Endothelial cell of umbilical vein (primary cell): ENCODE measurements around the gene OR8B4. TPM values are rescaled to one million over a fixed set of nuclear protein-coding genes. Genes with fewer than 3 reads are reported as not detected.

Experiments
- BruUV-seq: library from RNA; stranded (reverse); fragments of 400-500 nt; replicated peaks from 2 replicates; lab custom pipeline; 2021; lab: Mats Ljungman, UMichigan
- CTCF ChIA-PET: fragments of 300-600, 350-600 bp; sonication (Branson Sonifier 250); formaldehyde crosslinking; loops from one replicate; lab custom pipeline; 2021; ENCODE audit warnings: antibody characterized with exemption, inconsistent platforms; lab: Charles Lee
- POLR2A ChIA-PET: fragments of 300-600, 350-600 bp; sonication (Branson Sonifier 250); formaldehyde crosslinking; loops from one replicate; lab custom pipeline; 2021; ENCODE audit warnings: antibody characterized with exemption, inconsistent platforms; lab: Charles Lee
- DNase-seq: peaks from one replicate; pipeline ENCODE4 v3.0.0-alpha.2; 2011; ENCODE audit warnings: low read depth, low spot score
- FAIRE-seq: peaks from 2 replicates; lab custom pipeline; 2011; peaks lifted over from hg19 to GRCh38; lab: Jason Lieb, UNC
- H2AFZ ChIP-seq: 2 replicates; pipeline ENCODE4 v1.6.0; 2012; ENCODE audit warnings: low read depth, low read length, control low read depth, inconsistent platforms
- H3K27ac ChIP-seq: 2 replicates; pipeline ENCODE4 v1.5.1; 2011; ENCODE audit warnings: low read depth, mild to moderate bottlenecking, control low read depth, low read length, moderate library complexity; ENCODE audit not compliant: insufficient read depth
- H3K27me3 ChIP-seq, 2 experiments: 2 replicates each; pipeline versions ENCODE4 v1.6.0 to v1.6.1; 2011; ENCODE audit warnings: low read length in 2 of 2, mixed read lengths in 1 of 2; ENCODE audit not compliant: control insufficient read depth in 2 of 2, insufficient read depth in 2 of 2
- H3K36me3 ChIP-seq, 2 experiments: 2 replicates in 1 of 2; 3 replicates in 1 of 2; pipeline ENCODE4 v1.5.1; 2011; ENCODE audit warnings: low read length in 2 of 2, mild to moderate bottlenecking in 1 of 2, moderate library complexity in 1 of 2; ENCODE audit not compliant: control insufficient read depth in 2 of 2, insufficient read depth in 2 of 2; ENCODE audit errors: extremely low read depth in 1 of 2
- H3K4me1 ChIP-seq: 3 replicates; pipeline ENCODE4 v1.5.1; 2011; ENCODE audit warnings: mild to moderate bottlenecking, low read length; ENCODE audit not compliant: control insufficient read depth, insufficient read depth; ENCODE audit errors: extremely low read depth
- H3K4me2 ChIP-seq: 2 replicates; pipeline ENCODE4 v1.6.1; 2011; ENCODE audit warnings: low read length, control low read depth, mixed read lengths; ENCODE audit not compliant: insufficient read depth
- H3K4me3 ChIP-seq, 3 experiments: fragments of 200-600 bp in 1 of 3; sonication (generic), shearing (Covaris generic) in 1 of 3; replicated peaks in 1 of 3; 2 replicates each; pipeline ENCODE4 v1.5.1; 2011 to 2016; ENCODE audit warnings: control low read depth in 3 of 3, low read length in 3 of 3, mild to moderate bottlenecking in 2 of 3, inconsistent platforms in 1 of 3, low read depth in 1 of 3, moderate library complexity in 1 of 3; ENCODE audit not compliant: insufficient read depth in 1 of 3
- H3K79me2 ChIP-seq: 2 replicates; pipeline ENCODE4 v1.6.0; 2012; ENCODE audit warnings: low read length, inconsistent platforms; ENCODE audit not compliant: control insufficient read depth, insufficient read depth
- H3K9ac ChIP-seq: replicated peaks from 2 replicates; pipeline ENCODE3; 2011; ENCODE audit warnings: low read length, control low read depth; ENCODE audit not compliant: insufficient read depth; ENCODE audit errors: extremely low read depth
- H3K9me1 ChIP-seq: replicated peaks from 3 replicates; pipeline ENCODE4 v1.6.0; 2011; ENCODE audit warnings: mild to moderate bottlenecking, low read length; ENCODE audit not compliant: control insufficient read depth, insufficient read depth; ENCODE audit errors: extremely low read depth
- H3K9me3 ChIP-seq: replicated peaks from 2 replicates; pipeline ENCODE4 v1.5.1; 2012; ENCODE audit warnings: low read length, inconsistent platforms; ENCODE audit not compliant: control insufficient read depth, insufficient read depth
- H4K20me1 ChIP-seq: replicated peaks from 2 replicates; pipeline ENCODE3; 2011; ENCODE audit warnings: mild to moderate bottlenecking, low read length; ENCODE audit not compliant: control insufficient read depth, insufficient read depth; ENCODE audit errors: extremely low read depth
- EZH2 ChIP-seq: IDR thresholded peaks from 2 replicates; pipeline ENCODE4 v1.6.1; 2012; ENCODE audit warnings: borderline replicate concordance, low read depth, mild to moderate bottlenecking, moderate library complexity, low read length, inconsistent platforms; ENCODE audit not compliant: severe bottlenecking
- FOS ChIP-seq: IDR thresholded peaks from 2 replicates; pipeline ENCODE4 v1.6.1; 2011; ENCODE audit warnings: mild to moderate bottlenecking, low read length, moderate library complexity, borderline replicate concordance; ENCODE audit not compliant: insufficient read depth
- GATA2 ChIP-seq: IDR thresholded peaks from 2 replicates; pipeline ENCODE4 v1.7.0; 2011; ENCODE audit warnings: low read depth, mild to moderate bottlenecking, moderate library complexity, mixed read lengths, low read length; ENCODE audit not compliant: insufficient read length, insufficient read depth
- JUN ChIP-seq: IDR thresholded peaks from 2 replicates; pipeline ENCODE4 v1.6.1; 2011; ENCODE audit warnings: borderline replicate concordance, low read depth; ENCODE audit not compliant: insufficient read length, insufficient read depth
- MYC ChIP-seq: IDR thresholded peaks from one replicate; pipeline ENCODE4 v1.6.1; 2011; ENCODE audit warnings: mild to moderate bottlenecking, low read depth, low read length
- POLR2A ChIP-seq: IDR thresholded peaks from 2 replicates; pipeline ENCODE4 v1.6.1; 2012; ENCODE audit warnings: low read depth, mild to moderate bottlenecking, control low read depth, low read length
- POLR2AphosphoS5 ChIP-seq: IDR thresholded peaks from 2 replicates; pipeline ENCODE4 v1.6.1; 2012; ENCODE audit warnings: low read depth, mild to moderate bottlenecking, control low read depth, low read length, moderate library complexity; ENCODE audit not compliant: insufficient read depth
- dilution Hi-C: fragments of 300-500 bp; cut with MboI; formaldehyde crosslinking; loops from one replicate; pipeline ENCODE4 v1.15.0; 2019; ENCODE audit warnings: low sequenced_read_pairs; ENCODE audit not compliant: extremely low pct_ligation_motif_present
- intact Hi-C: fragments of 100-400 bp; cut with micrococcal nuclease; formaldehyde crosslinking; loops from one replicate; pipeline ENCODE4 v1.10.0; 2022
- polyA plus RNA-seq, 4 experiments: library from polyadenylated mRNA; depleted of rRNA in 3 of 4; stranded (reverse) in 3 of 4; unstranded in 1 of 4; fragments of >200 nt; gene quantifications; 2 replicates each; pipeline versions ENCODE4 v1.2.1 to v1.2.3, GENCODE V29; 2011 to 2012; ENCODE audit warnings: missing spikeins in 1 of 4
- total RNA-seq: library from RNA; stranded (reverse); gene quantifications from 2 replicates; pipeline ENCODE4 v1.2.3, GENCODE V29; 2021
- TF ChIP-seq, protein P1 (sequence below), 2 donors: IDR thresholded peaks; 1 replicate in 1 of 2; 2 replicates in 1 of 2; pipeline ENCODE4 v1.5.1; 2011; ENCODE audit warnings: low read length in 2 of 2, mild to moderate bottlenecking in 2 of 2, moderate library complexity in 2 of 2, control low read depth in 1 of 2, inconsistent platforms in 1 of 2, low read depth in 1 of 2; ENCODE audit not compliant: insufficient read depth in 1 of 2; ENCODE audit errors: extremely low read depth in 1 of 2
- TF ChIP-seq, protein P2 (sequence below): IDR thresholded peaks from 2 replicates; pipeline ENCODE4 v1.6.1; 2011; ENCODE audit not compliant: insufficient read depth, insufficient read length

OR8B4 gene
- total and polyA plus RNA-seq, 2 donors (not counting 3 experiments of a cell fraction or from before 2014, with no cell fraction given): not detected

DNA sequence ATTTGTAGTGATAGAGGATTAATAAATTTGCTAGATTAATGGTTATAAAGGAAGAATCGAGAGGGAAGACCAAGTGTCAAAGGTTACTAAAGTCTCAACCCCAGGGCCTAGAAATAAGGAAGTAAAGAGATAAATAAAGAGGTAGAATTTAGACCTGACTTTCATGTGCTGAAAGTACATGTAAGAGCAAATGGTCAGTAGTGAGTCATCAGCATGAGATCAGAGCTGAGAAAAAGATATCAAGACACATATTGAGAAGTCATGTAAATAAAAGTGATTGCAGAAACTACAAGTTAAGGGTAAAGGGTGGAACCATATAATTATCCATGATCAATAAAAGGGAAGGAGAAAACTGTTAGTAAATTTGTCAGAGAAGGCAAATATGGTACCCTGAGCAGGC lies 22.2 kb upstream of the OR8B4 start:
- Histone ChIP-seq H3K27me3 (no peaks in the 10 kb centered on the region), H3K4me3 (no peak overlapping the region), H3K79me2 (no peaks in the 10 kb centered on the region), H3K36me3 (no peaks in the 10 kb centered on the region), H3K4me2 (no peak overlapping the region), H3K9me1 (no peaks in the 10 kb centered on the region), H4K20me1 (no peaks in the 10 kb centered on the region), H3K4me1 (no peaks in the 10 kb centered on the region), H3K9ac (no peak overlapping the region), H3K27ac (no peak overlapping the region), H3K9me3 (no peaks in the 10 kb centered on the region), H2AFZ (no peak overlapping the region)
- POLR2A ChIA-PET: no interaction called here
- CTCF ChIA-PET: no interaction called here
- intact Hi-C loops (no loop called here), dilution Hi-C loops (no loop called here)
- no peak for TF ChIP-seq FOS
- TF ChIP-seq POLR2A: no peak
- TF ChIP-seq JUN: no peak
- no peak for TF ChIP-seq EZH2
- TF ChIP-seq MYC: no peak
- TF ChIP-seq, protein P1, sequence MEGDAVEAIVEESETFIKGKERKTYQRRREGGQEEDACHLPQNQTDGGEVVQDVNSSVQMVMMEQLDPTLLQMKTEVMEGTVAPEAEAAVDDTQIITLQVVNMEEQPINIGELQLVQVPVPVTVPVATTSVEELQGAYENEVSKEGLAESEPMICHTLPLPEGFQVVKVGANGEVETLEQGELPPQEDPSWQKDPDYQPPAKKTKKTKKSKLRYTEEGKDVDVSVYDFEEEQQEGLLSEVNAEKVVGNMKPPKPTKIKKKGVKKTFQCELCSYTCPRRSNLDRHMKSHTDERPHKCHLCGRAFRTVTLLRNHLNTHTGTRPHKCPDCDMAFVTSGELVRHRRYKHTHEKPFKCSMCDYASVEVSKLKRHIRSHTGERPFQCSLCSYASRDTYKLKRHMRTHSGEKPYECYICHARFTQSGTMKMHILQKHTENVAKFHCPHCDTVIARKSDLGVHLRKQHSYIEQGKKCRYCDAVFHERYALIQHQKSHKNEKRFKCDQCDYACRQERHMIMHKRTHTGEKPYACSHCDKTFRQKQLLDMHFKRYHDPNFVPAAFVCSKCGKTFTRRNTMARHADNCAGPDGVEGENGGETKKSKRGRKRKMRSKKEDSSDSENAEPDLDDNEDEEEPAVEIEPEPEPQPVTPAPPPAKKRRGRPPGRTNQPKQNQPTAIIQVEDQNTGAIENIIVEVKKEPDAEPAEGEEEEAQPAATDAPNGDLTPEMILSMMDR (IDR thresholded peaks at IDR 0.05; ENCODE audit: extremely low read depth in 1 of 2, insufficient read depth in 1 of 2, low read depth in 1 of 2, low read length in 2 of 2): no peak
- no peak for TF ChIP-seq POLR2AphosphoS5
- no peak for TF ChIP-seq GATA2
- TF ChIP-seq, protein P2, sequence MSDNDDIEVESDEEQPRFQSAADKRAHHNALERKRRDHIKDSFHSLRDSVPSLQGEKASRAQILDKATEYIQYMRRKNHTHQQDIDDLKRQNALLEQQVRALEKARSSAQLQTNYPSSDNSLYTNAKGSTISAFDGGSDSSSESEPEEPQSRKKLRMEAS: no peak
- DNase-seq (no peak), FAIRE-seq (no peak)
- BruUV-seq: no TSS peak
